GF-D8 (cell line): Measurements from ENCODE around the gene LYZL4.

Experiments used
- DNase-seq: peaks from one replicate; lab custom pipeline; 2025; lab: John Stamatoyannopoulos, UW

LYZL4 gene

GRCh38 chr3:42410370-42411131, at the start of gene LYZL4:
LYZL4 (minus strand) TSS chr3:42410610; CDS start chr3:42407251, 3,359 bp downstream.
- DNase-seq: no peak

- DNase-seq: no peak
Observed at GRCh38 chr3:42459151-42459550, 48.7 kb upstream of the LYZL4 start.

GRCh38 chr3:42456211-42456610, 45.8 kb upstream of the LYZL4 start:
- DNase-seq: no peak

- DNase-seq: no peak
Observed at GRCh38 chr3:42451546-42452230, 41.3 kb upstream of the LYZL4 start.

GRCh38 chr3:42451116-42451515, 40.7 kb upstream of the LYZL4 start:
- DNase-seq: no peak

GRCh38 chr3:42450567-42450966, 40.2 kb upstream of the LYZL4 start:
- DNase-seq: no peak

- DNase-seq: no peak
Observed at GRCh38 chr3:42447481-42447880, 37.1 kb upstream of the LYZL4 start.

- DNase-seq: no peak
Observed at GRCh38 chr3:42446111-42447050, 36.0 kb upstream of the LYZL4 start.

- DNase-seq: no peak
Observed at GRCh38 chr3:42443819-42444436, 33.5 kb upstream of the LYZL4 start.

- DNase-seq: no peak
Observed at GRCh38 chr3:42443292-42443691, 32.9 kb upstream of the LYZL4 start.

- no peak for DNase-seq
Observed at GRCh38 chr3:42442640-42443039, 32.2 kb upstream of the LYZL4 start.

- no peak for DNase-seq
Observed at GRCh38 chr3:42441791-42442190, 31.4 kb upstream of the LYZL4 start.

- no peak for DNase-seq
Observed at GRCh38 chr3:42440924-42441323, 30.5 kb upstream of the LYZL4 start.

GRCh38 chr3:42439261-42440115, 29.1 kb upstream of the LYZL4 start:
- DNase-seq: no peak

GRCh38 chr3:42438758-42439157, 28.3 kb upstream of the LYZL4 start:
- no peak for DNase-seq

- no peak for DNase-seq
Observed at GRCh38 chr3:42438193-42438592, 27.8 kb upstream of the LYZL4 start.

GRCh38 chr3:42434777-42435380, 24.5 kb upstream of the LYZL4 start:
- DNase-seq: no peak

GRCh38 chr3:42432485-42432884, 22.1 kb upstream of the LYZL4 start:
- DNase-seq: no peak

GRCh38 chr3:42430781-42431532, 20.5 kb upstream of the LYZL4 start:
- DNase-seq: no peak

GRCh38 chr3:42428830-42429229, 18.4 kb upstream of the LYZL4 start:
- no peak for DNase-seq
